ENCODE measurements around the gene GIT2.

Gene GIT2

GRCh38 chr12:109972821-109973220 is 23.3 kb downstream of the GIT2 start:
- no peak overlapping the region for H3K27ac ChIP-seq (ENCODE audit: low read length)
- H3K4me3 ChIP-seq (ENCODE audit: low read depth in 1 of 2, low read length in 2 of 2) = no peak overlapping the region
- H3K9me3 ChIP-seq (ENCODE audit: control insufficient read depth in 1 of 2, low read length in 2 of 2) = no peaks in the 10 kb centered on the region
- H3K27me3 ChIP-seq (ENCODE audit: low read depth, low read length) = no peaks in the 10 kb centered on the region
- H3K4me1 ChIP-seq (ENCODE audit: control insufficient read depth in 1 of 2, insufficient read depth in 2 of 2, low read length in 2 of 2) = no peaks in the 10 kb centered on the region
- H3K36me3 ChIP-seq (ENCODE audit: control insufficient read depth in 1 of 2, insufficient read depth in 2 of 2, low read length in 2 of 2) = peaks cover 5 to 46% of the 10 kb centered on the region in 2 donors

GRCh38 chr12:109968801-109969200 is 27.4 kb downstream of the GIT2 start:
- H3K27ac ChIP-seq (ENCODE audit: low read length) = no peak overlapping the region
- H3K4me3 ChIP-seq (ENCODE audit: low read depth in 1 of 2, low read length in 2 of 2) = no peak overlapping the region
- H3K36me3 ChIP-seq (ENCODE audit: control insufficient read depth in 1 of 2, insufficient read depth in 2 of 2, low read length in 2 of 2) = peaks cover 15 to 48% of the 10 kb centered on the region in 2 donors

GRCh38 chr12:109968032-109968420 is 28.1 kb downstream of the GIT2 start:
- no peak overlapping the region for H3K27ac ChIP-seq (ENCODE audit: low read length)

More at GRCh38 chr12:109968801-109969200, 27.4 kb downstream of the GIT2 start:
- H3K4me1 ChIP-seq (ENCODE audit: control insufficient read depth in 1 of 2, insufficient read depth in 2 of 2, low read length in 2 of 2) = no peaks in the 10 kb centered on the region
- no peaks in the 10 kb centered on the region for H3K27me3 ChIP-seq (ENCODE audit: low read depth, low read length)
- no peaks in the 10 kb centered on the region for H3K9me3 ChIP-seq (ENCODE audit: control insufficient read depth in 1 of 2, low read length in 2 of 2)

GRCh38 chr12:109967383-109968031 is 28.7 kb downstream of the GIT2 start:
- Histone ChIP-seq H3K36me3 (ENCODE audit: control insufficient read depth in 1 of 2, insufficient read depth in 2 of 2, low read length in 2 of 2) (peaks cover 19 to 55% of the 10 kb centered on the region in 2 donors), H3K4me1 (ENCODE audit: control insufficient read depth in 1 of 2, insufficient read depth in 2 of 2, low read length in 2 of 2) (no peaks in the 10 kb centered on the region), H3K4me3 (ENCODE audit: low read depth in 1 of 2, low read length in 2 of 2) (peak overlapping the region in 1 of 2 donors; percentile 8), H3K9me3 (ENCODE audit: control insufficient read depth in 1 of 2, low read length in 2 of 2) (no peaks in the 10 kb centered on the region), H3K27me3 (ENCODE audit: low read depth, low read length) (no peaks in the 10 kb centered on the region), H3K27ac (ENCODE audit: low read length) (no peak overlapping the region)

More at GRCh38 chr12:109968032-109968420, 28.1 kb downstream of the GIT2 start:
- peaks cover 15 to 49% of the 10 kb centered on the region in 2 donors for H3K36me3 ChIP-seq (ENCODE audit: control insufficient read depth in 1 of 2, insufficient read depth in 2 of 2, low read length in 2 of 2)
- H3K27me3 ChIP-seq (ENCODE audit: low read depth, low read length) = no peaks in the 10 kb centered on the region
- H3K9me3 ChIP-seq (ENCODE audit: control insufficient read depth in 1 of 2, low read length in 2 of 2) = no peaks in the 10 kb centered on the region
- peak overlapping the region in 1 of 2 donors; percentile 8 for H3K4me3 ChIP-seq (ENCODE audit: low read depth in 1 of 2, low read length in 2 of 2)
- no peaks in the 10 kb centered on the region for H3K4me1 ChIP-seq (ENCODE audit: control insufficient read depth in 1 of 2, insufficient read depth in 2 of 2, low read length in 2 of 2)

GRCh38 chr12:109966546-109966945 is 29.6 kb downstream of the GIT2 start:
- no peaks in the 10 kb centered on the region for H3K27me3 ChIP-seq (ENCODE audit: low read depth, low read length)

GRCh38 chr12:109963743-109964429 is 32.3 kb downstream of the GIT2 start:
- Histone ChIP-seq H3K9me3 (ENCODE audit: control insufficient read depth in 1 of 2, low read length in 2 of 2) (no peaks in the 10 kb centered on the region), H3K36me3 (ENCODE audit: control insufficient read depth in 1 of 2, insufficient read depth in 2 of 2, low read length in 2 of 2) (peaks cover 42 to 68% of the 10 kb centered on the region in 2 donors), H3K4me1 (ENCODE audit: control insufficient read depth in 1 of 2, insufficient read depth in 2 of 2, low read length in 2 of 2) (no peaks in the 10 kb centered on the region), H3K27me3 (ENCODE audit: low read depth, low read length) (no peaks in the 10 kb centered on the region), H3K27ac (ENCODE audit: low read length) (no peak overlapping the region), H3K4me3 (ENCODE audit: low read depth in 1 of 2, low read length in 2 of 2) (no peak overlapping the region)

More at GRCh38 chr12:109966546-109966945, 29.6 kb downstream of the GIT2 start:
- Histone ChIP-seq H3K27ac (ENCODE audit: low read length) (no peak overlapping the region), H3K36me3 (ENCODE audit: control insufficient read depth in 1 of 2, insufficient read depth in 2 of 2, low read length in 2 of 2) (peaks cover 25 to 64% of the 10 kb centered on the region in 2 donors), H3K4me3 (ENCODE audit: low read depth in 1 of 2, low read length in 2 of 2) (no peak overlapping the region), H3K4me1 (ENCODE audit: control insufficient read depth in 1 of 2, insufficient read depth in 2 of 2, low read length in 2 of 2) (no peaks in the 10 kb centered on the region), H3K9me3 (ENCODE audit: control insufficient read depth in 1 of 2, low read length in 2 of 2) (no peaks in the 10 kb centered on the region)

- H3K36me3 ChIP-seq (ENCODE audit: control insufficient read depth in 1 of 2, insufficient read depth in 2 of 2, low read length in 2 of 2) = peaks cover 48 to 73% of the 10 kb centered on the region in 2 donors
- H3K9me3 ChIP-seq (ENCODE audit: control insufficient read depth in 1 of 2, low read length in 2 of 2) = no peaks in the 10 kb centered on the region
- no peak overlapping the region for H3K27ac ChIP-seq (ENCODE audit: low read length)
- H3K4me1 ChIP-seq (ENCODE audit: control insufficient read depth in 1 of 2, insufficient read depth in 2 of 2, low read length in 2 of 2) = no peaks in the 10 kb centered on the region
- no peak overlapping the region for H3K4me3 ChIP-seq (ENCODE audit: low read depth in 1 of 2, low read length in 2 of 2)
- no peaks in the 10 kb centered on the region for H3K27me3 ChIP-seq (ENCODE audit: low read depth, low read length)
Observed at GRCh38 chr12:109963330-109963729, 32.8 kb downstream of the GIT2 start.

GRCh38 chr12:109962398-109962797 is 33.8 kb downstream of the GIT2 start:
- H3K4me3 ChIP-seq (ENCODE audit: low read depth in 1 of 2, low read length in 2 of 2) = no peak overlapping the region
- peaks cover 49 to 72% of the 10 kb centered on the region in 2 donors for H3K36me3 ChIP-seq (ENCODE audit: control insufficient read depth in 1 of 2, insufficient read depth in 2 of 2, low read length in 2 of 2)

GRCh38 chr12:109961612-109962011 is 34.6 kb downstream of the GIT2 start:
- Histone ChIP-seq H3K4me1 (ENCODE audit: control insufficient read depth in 1 of 2, insufficient read depth in 2 of 2, low read length in 2 of 2) (no peaks in the 10 kb centered on the region), H3K4me3 (ENCODE audit: low read depth in 1 of 2, low read length in 2 of 2) (no peak overlapping the region), H3K27me3 (ENCODE audit: low read depth, low read length) (no peaks in the 10 kb centered on the region), H3K36me3 (ENCODE audit: control insufficient read depth in 1 of 2, insufficient read depth in 2 of 2, low read length in 2 of 2) (peaks cover 49 to 70% of the 10 kb centered on the region in 2 donors), H3K9me3 (ENCODE audit: control insufficient read depth in 1 of 2, low read length in 2 of 2) (no peaks in the 10 kb centered on the region), H3K27ac (ENCODE audit: low read length) (no peak overlapping the region)

More at GRCh38 chr12:109962398-109962797, 33.8 kb downstream of the GIT2 start:
- Histone ChIP-seq H3K4me1 (ENCODE audit: control insufficient read depth in 1 of 2, insufficient read depth in 2 of 2, low read length in 2 of 2) (no peaks in the 10 kb centered on the region), H3K9me3 (ENCODE audit: control insufficient read depth in 1 of 2, low read length in 2 of 2) (no peaks in the 10 kb centered on the region), H3K27me3 (ENCODE audit: low read depth, low read length) (no peaks in the 10 kb centered on the region), H3K27ac (ENCODE audit: low read length) (no peak overlapping the region)

GRCh38 chr12:109961201-109961600 is 35.0 kb downstream of the GIT2 start:
- no peaks in the 10 kb centered on the region for H3K4me1 ChIP-seq (ENCODE audit: control insufficient read depth in 1 of 2, insufficient read depth in 2 of 2, low read length in 2 of 2)
- H3K27me3 ChIP-seq (ENCODE audit: low read depth, low read length) = no peaks in the 10 kb centered on the region
- no peaks in the 10 kb centered on the region for H3K9me3 ChIP-seq (ENCODE audit: control insufficient read depth in 1 of 2, low read length in 2 of 2)
- H3K36me3 ChIP-seq (ENCODE audit: control insufficient read depth in 1 of 2, insufficient read depth in 2 of 2, low read length in 2 of 2) = peaks cover 53 to 73% of the 10 kb centered on the region in 2 donors
- H3K27ac ChIP-seq (ENCODE audit: low read length) = no peak overlapping the region
- no peak overlapping the region for H3K4me3 ChIP-seq (ENCODE audit: low read depth in 1 of 2, low read length in 2 of 2)

GRCh38 chr12:109959411-109960093 is 36.6 kb downstream of the GIT2 start:
- Histone ChIP-seq H3K36me3 (ENCODE audit: control insufficient read depth in 1 of 2, insufficient read depth in 2 of 2, low read length in 2 of 2) (peaks cover 44 to 69% of the 10 kb centered on the region in 2 donors), H3K27ac (ENCODE audit: low read length) (no peak overlapping the region)

More at GRCh38 chr12:109959411-109960093, 36.6 kb downstream of the GIT2 start:
- Histone ChIP-seq H3K9me3 (ENCODE audit: control insufficient read depth in 1 of 2, low read length in 2 of 2) (no peaks in the 10 kb centered on the region), H3K27me3 (ENCODE audit: low read depth, low read length) (no peaks in the 10 kb centered on the region), H3K4me1 (ENCODE audit: control insufficient read depth in 1 of 2, insufficient read depth in 2 of 2, low read length in 2 of 2) (no peaks in the 10 kb centered on the region), H3K4me3 (ENCODE audit: low read depth in 1 of 2, low read length in 2 of 2) (no peak overlapping the region)

Data from muscle layer of duodenum (tissue), 2 donors.